T-cell (primary cell): ENCODE measurements around the gene KPNA5. TPM values are rescaled to one million over a fixed set of nuclear protein-coding genes. Genes with fewer than 3 reads are reported as not detected.
A peak's percentile ranks its signal among the peaks of the same experiment; 100 is the strongest.
"Not testable (repeated sequence)": the region's sequence is repeated elsewhere in the genome, so short reads cannot be mapped to it uniquely, and the experiment has no call there.

Source experiments
- ATAC-seq, 4 experiments: fragments of 200-7000 bp in 3 of 4; fragments of 150-1000 bp in 1 of 4; cut with Tn5 transposase; replicated peaks in 1 of 4; 1 replicate in 3 of 4; 2 replicates in 1 of 4; pipeline ENCODE4 v1.10.0; 2021; ENCODE audit warnings: moderate library complexity in 3 of 4, mild to moderate bottlenecking in 2 of 4, moderate number of reproducible peaks in 1 of 4
- CTCF ChIA-PET, 2 donors: fragments of 300-600 bp; sonication (Branson Sonifier 250); formaldehyde crosslinking; loops; one replicate each; lab custom pipeline; 2022; ENCODE audit warnings: antibody characterized with exemption in 2 of 2; lab: Charles Lee
- POLR2A ChIA-PET, 2 donors: fragments of 300-600 bp; sonication (Branson Sonifier 250); formaldehyde crosslinking; loops; one replicate each; lab custom pipeline; 2022; ENCODE audit warnings: antibody characterized with exemption in 2 of 2; lab: Charles Lee
- DNase-seq, 35 experiments: peaks; one replicate each; pipeline versions ENCODE4 v3.0.0 to v3.0.0-alpha.2; 2013 to 2023
- H3K27ac ChIP-seq: one replicate; pipeline ENCODE4 v1.5.1; 2013; ENCODE audit warnings: low read length
- H3K27me3 ChIP-seq, 2 experiments: replicated peaks in 1 of 2; 1 replicate in 1 of 2; 2 replicates in 1 of 2; pipeline versions ENCODE4 v1.6.1 to v1.7.0; 2013; ENCODE audit warnings: low read length in 1 of 2, mixed read lengths in 1 of 2; ENCODE audit not compliant: control insufficient read depth in 2 of 2, insufficient read depth in 2 of 2; ENCODE audit errors: extremely low read depth in 1 of 2
- H3K36me3 ChIP-seq, 2 donors: 1 replicate in 1 of 2; 2 replicates in 1 of 2; pipeline versions ENCODE4 v1.6.1 to v1.7.0; 2013; ENCODE audit warnings: low read length in 1 of 2; ENCODE audit not compliant: control insufficient read depth in 2 of 2, insufficient read depth in 1 of 2; ENCODE audit errors: extremely low read depth in 1 of 2
- H3K4me1 ChIP-seq, 2 experiments: 1 replicate in 1 of 2; 2 replicates in 1 of 2; pipeline versions ENCODE4 v1.6.1 to v1.7.0; 2013; ENCODE audit warnings: low read length in 2 of 2, mixed read lengths in 1 of 2; ENCODE audit not compliant: insufficient read depth in 2 of 2, control insufficient read depth in 1 of 2; ENCODE audit errors: extremely low read depth in 1 of 2
- H3K4me3 ChIP-seq, 2 donors: 1 replicate in 1 of 2; 2 replicates in 1 of 2; pipeline versions ENCODE4 v1.5.1 to v1.7.0; 2013; ENCODE audit warnings: mild to moderate bottlenecking in 2 of 2, low read length in 1 of 2, moderate library complexity in 1 of 2; ENCODE audit not compliant: control insufficient read depth in 1 of 2; ENCODE audit errors: extremely low read depth in 1 of 2
- H3K9me3 ChIP-seq: 2 replicates; pipeline ENCODE4 v1.7.0; 2013
- H3K27ac Mint-ChIP-seq, 2 donors: one replicate each; pipeline ENCODE4 v1.8.0; 2020 to 2021; ENCODE audit warnings: mild to moderate bottlenecking in 2 of 2, mixed read lengths in 2 of 2
- H3K27me3 Mint-ChIP-seq, 2 donors: one replicate each; pipeline ENCODE4 v1.8.0; 2021 to 2022; ENCODE audit warnings: mixed read lengths in 2 of 2
- H3K36me3 Mint-ChIP-seq: one replicate; pipeline ENCODE4 v1.8.0; 2021; ENCODE audit warnings: mixed read lengths
- H3K4me1 Mint-ChIP-seq, 3 donors: one replicate each; pipeline ENCODE4 v1.8.0; 2020 to 2022; ENCODE audit warnings: mixed read lengths in 3 of 3, mild to moderate bottlenecking in 1 of 3
- H3K4me3 Mint-ChIP-seq, 3 donors: one replicate each; pipeline ENCODE4 v1.8.0; 2020 to 2022; ENCODE audit warnings: mild to moderate bottlenecking in 3 of 3, mixed read lengths in 3 of 3, moderate library complexity in 3 of 3
- H3K9me3 Mint-ChIP-seq, 3 donors: one replicate each; pipeline ENCODE4 v1.8.0; 2020 to 2022; ENCODE audit warnings: mixed read lengths in 3 of 3
- WGBS: methylation state at CpG from one replicate; pipeline ENCODE4 v1.1.5; 2013; ENCODE audit warnings: missing lambda C conversion rate; ENCODE audit not compliant: insufficient coverage; 5-methylcytosine and 5-hydroxymethylcytosine counted together
- total RNA-seq, 35 experiments: library from RNA in 6 of 35; stranded (reverse) in 6 of 35; fragments of 120-200 nt in 1 of 35; gene quantifications; one replicate each; pipeline versions ENCODE4 v1.2.1 to v1.2.4 and lab custom pipeline; 2013 to 2026

KPNA5 gene
- total RNA-seq, 5 donors from 2014 or later (not counting 1 experiment from before 2014, with no cell fraction given) = 41.3 to 57.3 (median 45.6) TPM

GRCh38 chr6:116686475-116687101 is 5.6 kb downstream of the KPNA5 start:
- Mint-ChIP-seq H3K36me3 (peaks cover 38% of the 10 kb centered on the region), H3K27ac (peak overlapping the region; percentile 44 to 53), H3K4me3 (peak overlapping the region in 1 of 3 donors; percentile 19), H3K4me1 (peaks cover 67 to 78% (median 69%) of the 10 kb centered on the region in 3 donors)
- H3K27me3 Mint-ChIP-seq, ATAC-seq, CTCF ChIA-PET, H3K4me3 ChIP-seq, DNase-seq, H3K9me3 Mint-ChIP-seq, H3K27ac ChIP-seq, H3K9me3 ChIP-seq, H3K27me3 ChIP-seq: not testable (repeated sequence)
- Histone ChIP-seq H3K36me3 (peaks cover 0 to 12% of the 10 kb centered on the region in 2 donors), H3K4me1 (peaks cover 5 to 11% of the 10 kb centered on the region in 2 experiments)
- WGBS = no CpG with 5 or more reads among the region's 2 CpGs
- POLR2A ChIA-PET = interaction anchor here in 1 of 2 donors (0.6 kb wide), 1 partner anchor 16 kb away, joined by 3 read pairs; no protein-coding TSS in a partner anchor

GRCh38 chr6:116691154-116691553 is 10.1 kb downstream of the KPNA5 start:
- ATAC-seq = no peak
- CTCF ChIA-PET = no interaction called here
- H3K27ac ChIP-seq = no peak overlapping the region
- Mint-ChIP-seq H3K4me3 (no peak overlapping the region), H3K4me1 (peaks cover 56 to 66% (median 57%) of the 10 kb centered on the region in 3 donors), H3K36me3 (peaks cover 43% of the 10 kb centered on the region), H3K27me3 (no peaks in the 10 kb centered on the region), H3K9me3 (no peaks in the 10 kb centered on the region), H3K27ac (no peak overlapping the region)
- DNase-seq = no peak
- WGBS = no CpG with 5 or more reads among the region's 5 CpGs
- no peaks in the 10 kb centered on the region for H3K9me3 ChIP-seq
- no peaks in the 10 kb centered on the region for H3K27me3 ChIP-seq
- H3K4me3 ChIP-seq = no peak overlapping the region
- peaks cover 0 to 11% of the 10 kb centered on the region in 2 donors for H3K36me3 ChIP-seq
- POLR2A ChIA-PET = no interaction called here
- peaks cover 3 to 4% of the 10 kb centered on the region in 2 experiments for H3K4me1 ChIP-seq

GRCh38 chr6:116692873-116693272 is 11.9 kb downstream of the KPNA5 start:
- H3K36me3 Mint-ChIP-seq = peaks cover 45% of the 10 kb centered on the region
- CTCF ChIA-PET, H3K4me3 ChIP-seq, H3K4me1 ChIP-seq, H3K27ac Mint-ChIP-seq, H3K27ac ChIP-seq, H3K27me3 ChIP-seq, H3K9me3 ChIP-seq, H3K27me3 Mint-ChIP-seq, ATAC-seq, DNase-seq, H3K4me3 Mint-ChIP-seq, POLR2A ChIA-PET, H3K9me3 Mint-ChIP-seq: not testable (repeated sequence)
- WGBS = no CpG with 5 or more reads among the region's 4 CpGs
- H3K4me1 Mint-ChIP-seq = peaks cover 51 to 63% (median 52%) of the 10 kb centered on the region in 3 donors
- H3K36me3 ChIP-seq = peaks cover 0 to 11% of the 10 kb centered on the region in 2 donors

- Mint-ChIP-seq H3K27ac (peak overlapping the region in 1 of 2 donors; percentile 23), H3K36me3 (peaks cover 49% of the 10 kb centered on the region), H3K4me1 (peaks cover 48 to 59% (median 50%) of the 10 kb centered on the region in 3 donors)
- peaks cover 0 to 11% of the 10 kb centered on the region in 2 donors for H3K36me3 ChIP-seq
- H3K9me3 ChIP-seq, H3K27me3 Mint-ChIP-seq, H3K4me1 ChIP-seq, H3K27ac ChIP-seq, DNase-seq, H3K4me3 ChIP-seq, POLR2A ChIA-PET, H3K4me3 Mint-ChIP-seq, ATAC-seq, CTCF ChIA-PET, H3K27me3 ChIP-seq, H3K9me3 Mint-ChIP-seq: not testable (repeated sequence)
- no CpG with 5 or more reads among the region's 3 CpGs for WGBS
Observed at GRCh38 chr6:116693275-116693674, 12.3 kb downstream of the KPNA5 start.

GRCh38 chr6:116695401-116695800 is 14.4 kb downstream of the KPNA5 start:
- Histone ChIP-seq H3K4me1 (peaks cover 2 to 4% of the 10 kb centered on the region in 2 experiments), H3K36me3 (peaks cover 0 to 17% of the 10 kb centered on the region in 2 donors), H3K27me3 (no peaks in the 10 kb centered on the region), H3K9me3 (peaks cover 3% of the 10 kb centered on the region), H3K4me3 (no peak overlapping the region), H3K27ac (no peak overlapping the region)
- CTCF ChIA-PET = interaction anchor here in 1 of 2 donors (0.7 kb wide), 1 partner anchor 29 kb away, joined by 4 read pairs; no protein-coding TSS in a partner anchor
- POLR2A ChIA-PET = interaction anchor here in 1 of 2 donors (1.0 kb wide), 1 partner anchor 14 kb away, joined by 3 read pairs; the partner anchor contains the start of gene KPNA5
- no CpG with 5 or more reads among the region's 2 CpGs for WGBS
- Mint-ChIP-seq H3K36me3 (peaks cover 56% of the 10 kb centered on the region), H3K27me3 (no peaks in the 10 kb centered on the region), H3K9me3 (no peaks in the 10 kb centered on the region), H3K27ac (peak overlapping the region in 1 of 2 donors; percentile 61), H3K4me1 (peaks cover 45 to 50% (median 50%) of the 10 kb centered on the region in 3 donors), H3K4me3 (no peak overlapping the region)
- ATAC-seq (peak in 1 of 4 experiments; percentile 77), DNase-seq (peak in 1 of 35 experiments; percentile 38)

- Mint-ChIP-seq H3K27ac (peak overlapping the region; percentile 9 to 29), H3K27me3 (no peaks in the 10 kb centered on the region), H3K4me3 (no peak overlapping the region), H3K4me1 (peaks cover 46 to 51% (median 49%) of the 10 kb centered on the region in 3 donors), H3K36me3 (peaks cover 56% of the 10 kb centered on the region), H3K9me3 (no peaks in the 10 kb centered on the region)
- ATAC-seq (no peak), DNase-seq (no peak)
- ChIA-PET POLR2A (no interaction called here), CTCF (no interaction called here)
- Histone ChIP-seq H3K9me3 (peaks cover 3% of the 10 kb centered on the region), H3K27me3 (no peaks in the 10 kb centered on the region), H3K27ac (no peak overlapping the region), H3K4me1 (peaks cover 2 to 4% of the 10 kb centered on the region in 2 experiments), H3K4me3 (no peak overlapping the region), H3K36me3 (peaks cover 0 to 19% of the 10 kb centered on the region in 2 donors)
Observed at GRCh38 chr6:116697480-116697879, 16.5 kb downstream of the KPNA5 start.
